ENCODE measurements around the gene EVA1B. TPM values are rescaled to one million over a fixed set of nuclear protein-coding genes. Genes with fewer than 3 reads are reported as not detected.

EVA1B gene
- total and polyA plus RNA-seq, 2 donors (not counting 3 experiments of a cell fraction or from before 2014, with no cell fraction given), result 64.7 to 132 TPM

- POLR2A ChIA-PET, result no interaction called here
- TF ChIP-seq POLR2A (IDR thresholded peaks at IDR 0.05; ENCODE audit: low read depth, low read length) (no peak), EZH2 (IDR thresholded peaks at IDR 0.05; ENCODE audit: borderline replicate concordance, low read depth, low read length, severe bottlenecking) (no peak), JUN (IDR thresholded peaks at IDR 0.05; ENCODE audit: borderline replicate concordance, insufficient read depth, insufficient read length, low read depth) (no peak), GATA2 (IDR thresholded peaks at IDR 0.05; ENCODE audit: insufficient read depth, insufficient read length, low read depth, low read length) (no peak), MYC (IDR thresholded peaks at IDR 0.05; ENCODE audit: low read depth, low read length) (no peak), FOS (IDR thresholded peaks at IDR 0.05; ENCODE audit: borderline replicate concordance, insufficient read depth, low read length) (no peak), POLR2AphosphoS5 (IDR thresholded peaks at IDR 0.05; ENCODE audit: insufficient read depth, low read depth, low read length) (no peak)
- TF ChIP-seq, protein P1, sequence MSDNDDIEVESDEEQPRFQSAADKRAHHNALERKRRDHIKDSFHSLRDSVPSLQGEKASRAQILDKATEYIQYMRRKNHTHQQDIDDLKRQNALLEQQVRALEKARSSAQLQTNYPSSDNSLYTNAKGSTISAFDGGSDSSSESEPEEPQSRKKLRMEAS (IDR thresholded peaks at IDR 0.05; ENCODE audit: insufficient read depth, insufficient read length), result no peak
- TF ChIP-seq, protein P2, sequence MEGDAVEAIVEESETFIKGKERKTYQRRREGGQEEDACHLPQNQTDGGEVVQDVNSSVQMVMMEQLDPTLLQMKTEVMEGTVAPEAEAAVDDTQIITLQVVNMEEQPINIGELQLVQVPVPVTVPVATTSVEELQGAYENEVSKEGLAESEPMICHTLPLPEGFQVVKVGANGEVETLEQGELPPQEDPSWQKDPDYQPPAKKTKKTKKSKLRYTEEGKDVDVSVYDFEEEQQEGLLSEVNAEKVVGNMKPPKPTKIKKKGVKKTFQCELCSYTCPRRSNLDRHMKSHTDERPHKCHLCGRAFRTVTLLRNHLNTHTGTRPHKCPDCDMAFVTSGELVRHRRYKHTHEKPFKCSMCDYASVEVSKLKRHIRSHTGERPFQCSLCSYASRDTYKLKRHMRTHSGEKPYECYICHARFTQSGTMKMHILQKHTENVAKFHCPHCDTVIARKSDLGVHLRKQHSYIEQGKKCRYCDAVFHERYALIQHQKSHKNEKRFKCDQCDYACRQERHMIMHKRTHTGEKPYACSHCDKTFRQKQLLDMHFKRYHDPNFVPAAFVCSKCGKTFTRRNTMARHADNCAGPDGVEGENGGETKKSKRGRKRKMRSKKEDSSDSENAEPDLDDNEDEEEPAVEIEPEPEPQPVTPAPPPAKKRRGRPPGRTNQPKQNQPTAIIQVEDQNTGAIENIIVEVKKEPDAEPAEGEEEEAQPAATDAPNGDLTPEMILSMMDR (IDR thresholded peaks at IDR 0.05; ENCODE audit: extremely low read depth in 1 of 2, insufficient read depth in 1 of 2, low read depth in 1 of 2, low read length in 2 of 2), result no peak
- no TSS peak for BruUV-seq (replicated peaks)
- Histone ChIP-seq H2AFZ (ENCODE audit: low read depth, low read length) (no peak overlapping the region), H3K4me2 (ENCODE audit: insufficient read depth, low read length) (no peak overlapping the region), H3K9me1 (replicated peaks; ENCODE audit: control insufficient read depth, extremely low read depth, insufficient read depth, low read length) (no peaks in the 10 kb centered on the region), H3K79me2 (ENCODE audit: control insufficient read depth, insufficient read depth, low read length) (peaks cover 37% of the 10 kb centered on the region), H3K4me1 (ENCODE audit: control insufficient read depth, extremely low read depth, insufficient read depth, low read length) (no peaks in the 10 kb centered on the region), H3K4me3 (replicated peaks in 1 of 3; ENCODE audit: insufficient read depth in 1 of 3, low read depth in 1 of 3, low read length in 3 of 3) (no peak overlapping the region), H3K36me3 (ENCODE audit: control insufficient read depth in 2 of 2, extremely low read depth in 1 of 2, insufficient read depth in 2 of 2, low read length in 2 of 2) (peaks cover 51 to 52% of the 10 kb centered on the region in 2 experiments), H3K9me3 (replicated peaks; ENCODE audit: control insufficient read depth, insufficient read depth, low read length) (no peaks in the 10 kb centered on the region), H4K20me1 (replicated peaks; ENCODE audit: control insufficient read depth, extremely low read depth, insufficient read depth, low read length) (no peaks in the 10 kb centered on the region), H3K9ac (replicated peaks; ENCODE audit: extremely low read depth, insufficient read depth, low read length) (no peak overlapping the region), H3K27me3 (ENCODE audit: control insufficient read depth in 2 of 2, insufficient read depth in 2 of 2, low read length in 2 of 2) (no peaks in the 10 kb centered on the region), H3K27ac (ENCODE audit: insufficient read depth, low read depth, low read length) (no peak overlapping the region)
- intact Hi-C loops (cut with micrococcal nuclease), result no loop called here
- CTCF ChIA-PET, result interaction anchor here (1.2 to 3.4 kb wide), 3 partner anchors 13 to 153 kb away, joined by 4 to 81 read pairs (median 7); partner anchors contain the start of gene TRAPPC3
- FAIRE-seq (no peak), DNase-seq (ENCODE audit: low read depth, low spot score) (no peak)
- dilution Hi-C loops (cut with MboI; ENCODE audit: extremely low pct_ligation_motif_present, low sequenced_read_pairs), result no loop called here
Measured at GRCh38 chr1:36287595-36287994, 35.9 kb downstream of the EVA1B start.

All from endothelial cell of umbilical vein (primary cell).